ENCODE results near the gene STH.

DNA sequence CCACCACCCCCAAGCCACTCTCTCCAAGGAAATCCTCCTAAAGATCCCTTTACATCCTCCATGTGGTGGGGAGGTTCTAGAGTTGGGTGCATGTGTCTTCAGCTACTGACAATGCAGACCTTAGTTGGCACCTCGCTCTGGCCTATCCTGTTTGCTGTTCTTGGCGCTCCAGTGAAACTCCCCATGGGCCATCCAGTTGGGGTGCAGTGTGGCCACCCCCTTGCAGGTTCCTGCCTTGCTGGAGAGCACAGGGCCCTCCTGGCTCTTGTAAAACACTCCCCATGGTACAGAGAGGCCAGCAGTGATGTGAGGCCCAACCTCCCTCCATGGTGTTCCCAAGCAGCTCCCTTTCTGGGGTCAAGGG is 22.7 kb upstream of the STH start:
- TF ChIP-seq ZNF41 (CRISPR knock-in tag; conservative IDR thresholded peaks at IDR 0.05) (no peak), NUFIP1 (IDR thresholded peaks at IDR 0.05; ENCODE audit: partially characterized antibody) (no peak)
- TF ChIP-seq, protein P1, sequence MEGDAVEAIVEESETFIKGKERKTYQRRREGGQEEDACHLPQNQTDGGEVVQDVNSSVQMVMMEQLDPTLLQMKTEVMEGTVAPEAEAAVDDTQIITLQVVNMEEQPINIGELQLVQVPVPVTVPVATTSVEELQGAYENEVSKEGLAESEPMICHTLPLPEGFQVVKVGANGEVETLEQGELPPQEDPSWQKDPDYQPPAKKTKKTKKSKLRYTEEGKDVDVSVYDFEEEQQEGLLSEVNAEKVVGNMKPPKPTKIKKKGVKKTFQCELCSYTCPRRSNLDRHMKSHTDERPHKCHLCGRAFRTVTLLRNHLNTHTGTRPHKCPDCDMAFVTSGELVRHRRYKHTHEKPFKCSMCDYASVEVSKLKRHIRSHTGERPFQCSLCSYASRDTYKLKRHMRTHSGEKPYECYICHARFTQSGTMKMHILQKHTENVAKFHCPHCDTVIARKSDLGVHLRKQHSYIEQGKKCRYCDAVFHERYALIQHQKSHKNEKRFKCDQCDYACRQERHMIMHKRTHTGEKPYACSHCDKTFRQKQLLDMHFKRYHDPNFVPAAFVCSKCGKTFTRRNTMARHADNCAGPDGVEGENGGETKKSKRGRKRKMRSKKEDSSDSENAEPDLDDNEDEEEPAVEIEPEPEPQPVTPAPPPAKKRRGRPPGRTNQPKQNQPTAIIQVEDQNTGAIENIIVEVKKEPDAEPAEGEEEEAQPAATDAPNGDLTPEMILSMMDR (IDR thresholded peaks at IDR 0.05 in 2 of 3, conservative IDR thresholded peaks at IDR 0.05 in 1 of 3; ENCODE audit: insufficient read depth in 2 of 3, low read depth in 1 of 3, low read length in 3 of 3) = no peak

All from K562 (cell line).